Measurements from ENCODE around the gene HMGB3.

GRCh38 chrX:150944233-150944632 is 38.9 kb upstream of the HMGB3 start:
- TF ChIP-seq POLR2A (IDR thresholded peaks at IDR 0.05) (no peak), CTCF (IDR thresholded peaks at IDR 0.05) (no peak)

All from lower leg skin (tissue), 3 donors.